Glutamatergic neuron (in vitro differentiated cells): ENCODE measurements around the gene ZNF438. TPM values are rescaled to one million over a fixed set of nuclear protein-coding genes. Genes with fewer than 3 reads are reported as not detected.
"Not testable (repeated sequence)": the region's sequence is repeated elsewhere in the genome, so short reads cannot be mapped to it uniquely, and the experiment has no call there.

ENCODE experiments used
- DNase-seq: peaks from one replicate; pipeline ENCODE4 v3.0.0; 2022
- H3K27ac Mint-ChIP-seq: one replicate; pipeline ENCODE4 v1.8.0; 2020; ENCODE audit warnings: mild to moderate bottlenecking, mixed read lengths, inconsistent platforms; ENCODE audit not compliant: unreplicated experiment
- H3K27me3 Mint-ChIP-seq: one replicate; pipeline ENCODE4 v1.8.0; 2020; ENCODE audit warnings: mild to moderate bottlenecking, moderate library complexity, mixed read lengths, inconsistent platforms; ENCODE audit not compliant: unreplicated experiment
- H3K36me3 Mint-ChIP-seq: one replicate; pipeline ENCODE4 v1.8.0; 2020; ENCODE audit warnings: mild to moderate bottlenecking, mixed read lengths, inconsistent platforms; ENCODE audit not compliant: unreplicated experiment
- H3K4me1 Mint-ChIP-seq: one replicate; pipeline ENCODE4 v1.8.0; 2020; ENCODE audit warnings: mild to moderate bottlenecking, low read depth, mixed read lengths, inconsistent platforms; ENCODE audit not compliant: unreplicated experiment
- H3K4me3 Mint-ChIP-seq: one replicate; pipeline ENCODE4 v1.8.0; 2020; ENCODE audit warnings: mild to moderate bottlenecking, mixed read lengths, inconsistent platforms; ENCODE audit not compliant: unreplicated experiment
- H3K9me3 Mint-ChIP-seq: one replicate; pipeline ENCODE4 v1.8.0; 2020; ENCODE audit warnings: mild to moderate bottlenecking, moderate library complexity, mixed read lengths, inconsistent platforms; ENCODE audit not compliant: unreplicated experiment
- total RNA-seq: library from RNA; stranded (reverse); fragmentation: NEBNext Ultra II Directional; extraction: Animal tissue kit (Norgen Biotek cat#: 25700); gene quantifications from one replicate; pipeline ENCODE4 v1.2.1, GENCODE V29; 2021; ENCODE audit not compliant: unreplicated experiment
- TF ChIP-seq, protein P1 (sequence below): fragments of 200-600 bp; sonication (generic); IDR thresholded peaks from one replicate; pipeline ENCODE4 v1.5.0; 2021; ENCODE audit not compliant: partially characterized antibody, unreplicated experiment

The ZNF438 gene
- total RNA-seq, 1 donor from 2014 or later: 3.5 TPM

DNA sequence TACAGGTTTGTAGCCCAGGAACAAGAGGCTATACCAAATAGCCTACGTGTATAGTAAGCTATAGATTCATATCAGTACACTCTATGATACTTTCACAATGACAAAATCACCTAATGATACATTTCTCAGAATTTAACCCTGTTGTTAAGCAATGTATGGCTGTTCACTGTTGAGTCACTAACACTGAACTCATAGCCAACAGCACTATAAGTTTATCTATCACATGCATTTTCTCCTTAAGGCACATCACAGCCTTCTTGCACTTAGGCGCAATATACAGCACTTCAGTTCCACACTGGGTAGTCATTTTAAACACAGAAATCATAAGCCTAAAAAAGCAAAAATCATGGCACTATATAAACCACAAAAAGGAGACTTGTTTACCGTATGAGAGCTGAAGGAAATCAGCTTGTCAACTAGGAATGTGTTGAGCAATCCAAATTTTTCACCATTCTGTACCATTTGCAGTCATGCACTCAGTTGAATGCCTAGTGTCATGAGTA is 45.6 kb downstream of the ZNF438 start:
- no peaks in the 10 kb centered on the region for H3K4me1 Mint-ChIP-seq
- DNase-seq: no peak
- TF ChIP-seq, protein P1, sequence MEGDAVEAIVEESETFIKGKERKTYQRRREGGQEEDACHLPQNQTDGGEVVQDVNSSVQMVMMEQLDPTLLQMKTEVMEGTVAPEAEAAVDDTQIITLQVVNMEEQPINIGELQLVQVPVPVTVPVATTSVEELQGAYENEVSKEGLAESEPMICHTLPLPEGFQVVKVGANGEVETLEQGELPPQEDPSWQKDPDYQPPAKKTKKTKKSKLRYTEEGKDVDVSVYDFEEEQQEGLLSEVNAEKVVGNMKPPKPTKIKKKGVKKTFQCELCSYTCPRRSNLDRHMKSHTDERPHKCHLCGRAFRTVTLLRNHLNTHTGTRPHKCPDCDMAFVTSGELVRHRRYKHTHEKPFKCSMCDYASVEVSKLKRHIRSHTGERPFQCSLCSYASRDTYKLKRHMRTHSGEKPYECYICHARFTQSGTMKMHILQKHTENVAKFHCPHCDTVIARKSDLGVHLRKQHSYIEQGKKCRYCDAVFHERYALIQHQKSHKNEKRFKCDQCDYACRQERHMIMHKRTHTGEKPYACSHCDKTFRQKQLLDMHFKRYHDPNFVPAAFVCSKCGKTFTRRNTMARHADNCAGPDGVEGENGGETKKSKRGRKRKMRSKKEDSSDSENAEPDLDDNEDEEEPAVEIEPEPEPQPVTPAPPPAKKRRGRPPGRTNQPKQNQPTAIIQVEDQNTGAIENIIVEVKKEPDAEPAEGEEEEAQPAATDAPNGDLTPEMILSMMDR: no peak
- no peaks in the 10 kb centered on the region for H3K9me3 Mint-ChIP-seq
- H3K27me3 Mint-ChIP-seq: no peaks in the 10 kb centered on the region
- no peak overlapping the region for H3K4me3 Mint-ChIP-seq
- H3K36me3 Mint-ChIP-seq: no peaks in the 10 kb centered on the region
- H3K27ac Mint-ChIP-seq: no peak overlapping the region

DNA sequence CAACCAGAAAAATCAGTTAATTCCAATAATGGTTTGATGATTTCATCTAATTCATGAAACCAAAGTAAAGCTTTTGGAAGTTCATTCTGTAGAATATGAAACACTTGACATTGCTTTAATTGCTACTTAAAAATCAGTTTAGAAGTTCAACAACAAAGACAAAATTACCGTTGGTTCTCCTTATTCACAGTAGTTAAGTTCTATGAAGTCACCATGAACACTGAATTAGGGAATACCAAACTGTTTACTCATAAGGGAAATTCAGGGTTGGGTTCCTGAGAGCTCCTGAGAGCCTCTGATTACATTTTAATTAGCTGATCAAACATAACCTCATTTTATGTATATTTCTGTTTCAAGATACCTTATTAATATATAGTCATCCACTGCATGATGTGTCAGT is 46.2 kb downstream of the ZNF438 start:
- H3K36me3 Mint-ChIP-seq: peaks cover 2% of the 10 kb centered on the region

DNA sequence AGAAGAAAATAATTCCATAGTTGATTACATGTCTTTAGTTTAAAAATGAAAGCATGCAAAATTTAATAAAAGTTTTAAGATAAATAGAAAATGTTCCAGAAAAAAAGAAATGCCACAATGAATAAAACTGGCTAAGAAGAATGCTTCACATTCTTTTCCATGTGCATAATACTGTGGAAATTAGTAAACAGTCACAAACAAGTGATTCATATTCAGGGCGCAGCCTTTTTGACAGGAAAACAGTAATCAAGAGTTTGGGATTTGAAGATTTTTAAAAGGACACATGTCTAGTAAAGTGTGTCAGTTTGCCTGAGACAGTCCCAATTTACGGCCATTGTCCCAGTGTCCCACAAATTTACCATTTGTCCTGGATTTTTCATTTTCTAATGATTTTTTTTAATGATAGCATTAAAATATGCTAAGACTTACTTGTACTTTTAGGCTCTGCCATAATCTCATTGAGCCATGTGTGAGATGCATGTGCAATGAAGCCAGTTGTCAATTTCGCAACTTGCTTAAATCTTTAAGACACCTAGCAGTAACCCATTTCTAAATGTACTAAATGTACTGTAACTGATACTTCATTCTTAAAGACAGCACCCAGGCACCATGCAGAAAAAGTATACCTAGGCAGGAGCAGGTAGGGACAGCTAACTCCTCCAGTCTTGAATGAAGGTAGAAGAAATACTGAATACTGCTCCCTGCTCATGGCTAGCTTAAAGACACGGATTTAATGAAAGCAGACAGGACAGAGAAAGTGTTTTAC is 46.9 kb downstream of the ZNF438 start:
- Mint-ChIP-seq H3K36me3 (peaks cover 9% of the 10 kb centered on the region), H3K9me3 (no peaks in the 10 kb centered on the region), H3K27me3 (no peaks in the 10 kb centered on the region), H3K4me1 (no peaks in the 10 kb centered on the region), H3K4me3 (no peak overlapping the region), H3K27ac (no peak overlapping the region)
- no peak for DNase-seq
- TF ChIP-seq, protein P1: no peak

More for the DNA sequence above, 46.2 kb downstream of the ZNF438 start:
- Mint-ChIP-seq H3K9me3 (no peaks in the 10 kb centered on the region), H3K27me3 (no peaks in the 10 kb centered on the region), H3K4me1 (no peaks in the 10 kb centered on the region), H3K27ac (no peak overlapping the region), H3K4me3 (no peak overlapping the region)
- TF ChIP-seq, protein P1: no peak
- DNase-seq: no peak

DNA sequence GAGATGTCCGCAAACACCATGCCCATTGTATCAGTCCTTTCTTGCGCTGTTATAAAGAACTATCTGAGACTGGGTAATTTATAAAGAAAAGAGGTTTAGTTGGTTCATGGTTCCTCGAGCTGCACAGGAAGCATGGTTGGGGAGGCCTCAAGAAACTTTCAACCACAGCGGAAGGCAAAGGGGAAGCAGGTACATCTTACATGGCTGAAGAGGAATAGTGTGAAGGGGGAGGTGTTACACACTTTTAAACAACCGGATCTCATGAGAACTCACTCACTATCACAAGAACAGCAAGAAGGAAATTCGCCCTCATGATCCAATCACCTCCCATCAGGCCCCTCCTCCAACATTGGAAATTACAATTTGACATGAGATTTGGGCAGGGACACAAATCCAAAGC is 48.5 kb downstream of the ZNF438 start:
- not testable (repeated sequence) for H3K9me3 Mint-ChIP-seq, DNase-seq, H3K4me3 Mint-ChIP-seq, H3K4me1 Mint-ChIP-seq, H3K27me3 Mint-ChIP-seq, H3K27ac Mint-ChIP-seq
- peaks cover 16% of the 10 kb centered on the region for H3K36me3 Mint-ChIP-seq

DNA sequence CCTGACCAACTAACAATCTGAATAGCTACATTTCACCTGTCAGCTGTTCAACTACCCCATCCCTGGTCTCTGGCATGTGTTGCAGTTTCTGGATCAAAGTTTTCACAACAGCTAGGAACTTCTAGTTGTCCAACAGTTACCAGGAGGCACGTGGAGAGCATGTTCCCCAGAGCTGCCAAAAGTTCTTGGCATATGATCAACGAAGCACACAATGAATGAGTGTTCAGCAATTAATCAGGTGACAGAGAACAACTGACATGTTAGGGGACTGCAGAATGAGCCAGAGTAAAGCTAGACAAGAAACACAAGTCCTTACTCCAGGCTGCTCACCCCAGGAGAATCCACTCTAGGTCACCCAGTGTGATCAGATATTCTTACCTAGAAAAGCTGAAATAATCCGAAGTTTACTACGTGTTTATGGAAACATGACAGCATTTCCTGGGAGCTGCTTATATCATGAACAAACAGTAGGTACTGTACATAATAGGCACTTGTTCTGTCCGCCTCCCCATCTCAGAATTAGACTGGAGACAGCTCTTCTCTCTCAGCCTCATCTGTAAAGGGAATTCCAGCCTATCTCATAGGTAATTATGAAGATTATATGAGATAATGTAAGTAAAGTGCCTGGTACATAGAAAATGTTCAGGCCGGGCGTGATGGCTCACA is 50.6 kb downstream of the ZNF438 start:
- H3K36me3 Mint-ChIP-seq: peaks cover 16% of the 10 kb centered on the region
- H3K9me3 Mint-ChIP-seq: no peaks in the 10 kb centered on the region
- TF ChIP-seq, protein P1: no peak
- no peak for DNase-seq
- no peaks in the 10 kb centered on the region for H3K4me1 Mint-ChIP-seq
- H3K27me3 Mint-ChIP-seq: no peaks in the 10 kb centered on the region
- no peak overlapping the region for H3K4me3 Mint-ChIP-seq
- H3K27ac Mint-ChIP-seq: no peak overlapping the region
